HG03135 (cell line): ENCODE measurements around the gene HUWE1.

ENCODE experiments used
- ATAC-seq: cut with Tn5 transposase; IDR thresholded peaks from one replicate; pipeline ENCODE4 v1.9.1; 2021; ENCODE audit warnings: mild to moderate bottlenecking, moderate library complexity; ENCODE audit not compliant: unreplicated experiment

HUWE1 gene

DNA sequence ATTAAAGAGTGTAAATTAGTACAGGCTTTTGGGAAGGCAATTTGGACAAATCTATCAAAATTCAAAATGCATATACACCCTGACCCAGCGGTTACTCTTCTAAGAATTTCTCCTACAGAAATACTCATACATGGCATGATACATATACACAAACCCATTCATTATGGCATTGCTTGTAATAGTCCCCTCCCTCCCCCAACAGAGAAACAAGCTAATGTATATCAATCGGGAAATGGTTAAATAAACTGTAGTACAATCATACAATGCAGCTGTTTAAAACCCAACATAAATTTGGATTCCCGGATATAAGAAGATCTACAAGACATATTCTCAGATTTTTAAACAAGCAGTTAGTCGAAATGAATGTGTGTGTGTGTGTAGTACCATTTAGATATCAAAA lies 808 bp downstream of the HUWE1 start:
- no peak for ATAC-seq

DNA sequence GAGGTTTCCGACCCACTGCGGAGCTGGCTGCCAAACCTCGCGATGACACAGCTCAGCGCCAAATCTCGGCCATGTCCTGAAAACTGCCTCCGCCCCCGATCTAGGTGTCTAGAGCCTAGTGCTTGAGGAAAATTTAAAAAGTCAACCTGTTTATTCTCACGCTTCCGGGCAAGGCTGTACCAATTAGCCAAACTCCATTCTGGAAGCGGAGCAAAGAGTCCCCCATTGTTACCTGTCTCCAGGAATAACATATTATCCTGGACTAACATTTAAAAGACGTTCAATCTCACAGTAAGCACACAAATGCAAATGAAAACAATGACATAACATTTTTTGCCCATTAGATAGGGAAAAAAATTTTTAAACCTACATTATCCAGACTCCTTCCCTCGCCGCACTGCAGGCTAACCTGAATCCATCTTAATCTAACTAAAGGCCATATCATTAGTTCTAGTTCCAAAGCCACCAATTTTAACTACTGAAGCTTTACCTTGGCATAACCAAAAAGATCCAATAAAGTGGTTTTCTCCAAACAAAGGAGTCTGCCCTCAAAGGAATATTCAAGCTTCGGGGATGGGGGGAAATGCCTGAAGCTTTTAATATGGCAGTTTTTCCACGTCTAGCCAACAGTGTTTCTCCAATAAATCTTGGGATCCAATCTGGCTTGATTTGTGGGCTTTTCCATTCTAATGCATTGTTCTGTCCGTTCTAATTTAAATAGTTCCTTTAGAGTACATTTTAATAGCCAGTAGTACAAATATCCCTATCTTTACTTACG lies 1.9 kb downstream of the HUWE1 start:
- no peak for ATAC-seq

DNA sequence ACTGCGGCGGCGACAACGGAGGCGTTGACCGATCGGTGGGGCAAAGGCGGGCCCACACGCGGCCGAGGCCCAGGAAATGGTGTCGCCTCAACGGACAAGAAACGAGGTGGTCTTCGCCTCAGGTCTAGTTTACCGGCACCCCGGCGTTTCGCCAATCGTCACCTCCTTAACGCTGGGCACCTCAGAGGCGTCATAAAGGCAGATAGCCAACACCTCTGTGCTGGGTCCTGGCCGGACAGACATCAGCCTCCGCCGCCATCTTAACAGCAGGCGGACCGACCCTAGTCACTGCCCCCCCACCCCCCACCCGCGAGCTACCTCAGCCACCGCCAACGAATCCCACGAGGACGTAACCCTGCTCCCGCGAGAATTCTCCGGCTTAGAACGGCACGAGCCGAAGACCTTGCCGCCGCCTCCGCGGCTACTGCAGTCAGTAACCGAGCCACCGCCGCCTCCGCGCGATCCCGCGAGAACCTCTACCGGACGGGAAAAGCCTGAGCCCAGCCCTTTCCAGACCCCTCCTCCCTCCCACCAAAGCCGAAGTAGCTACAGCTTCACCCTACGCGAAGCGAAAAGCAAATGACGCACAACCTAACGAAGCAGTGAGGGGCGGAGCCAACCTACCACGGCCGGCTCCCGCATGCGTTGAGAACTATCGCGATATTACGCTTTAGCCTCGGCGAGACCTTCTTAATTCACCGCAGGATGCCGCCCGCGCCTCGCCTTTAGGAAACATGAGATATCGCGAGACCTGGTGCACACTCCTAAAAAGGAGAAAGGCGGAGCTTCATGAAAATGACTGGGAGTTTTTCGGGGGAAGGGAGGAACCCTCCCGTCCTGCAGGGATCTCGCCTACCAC lies 2.7 kb downstream of the HUWE1 start:
- peak; percentile 64 for ATAC-seq

DNA sequence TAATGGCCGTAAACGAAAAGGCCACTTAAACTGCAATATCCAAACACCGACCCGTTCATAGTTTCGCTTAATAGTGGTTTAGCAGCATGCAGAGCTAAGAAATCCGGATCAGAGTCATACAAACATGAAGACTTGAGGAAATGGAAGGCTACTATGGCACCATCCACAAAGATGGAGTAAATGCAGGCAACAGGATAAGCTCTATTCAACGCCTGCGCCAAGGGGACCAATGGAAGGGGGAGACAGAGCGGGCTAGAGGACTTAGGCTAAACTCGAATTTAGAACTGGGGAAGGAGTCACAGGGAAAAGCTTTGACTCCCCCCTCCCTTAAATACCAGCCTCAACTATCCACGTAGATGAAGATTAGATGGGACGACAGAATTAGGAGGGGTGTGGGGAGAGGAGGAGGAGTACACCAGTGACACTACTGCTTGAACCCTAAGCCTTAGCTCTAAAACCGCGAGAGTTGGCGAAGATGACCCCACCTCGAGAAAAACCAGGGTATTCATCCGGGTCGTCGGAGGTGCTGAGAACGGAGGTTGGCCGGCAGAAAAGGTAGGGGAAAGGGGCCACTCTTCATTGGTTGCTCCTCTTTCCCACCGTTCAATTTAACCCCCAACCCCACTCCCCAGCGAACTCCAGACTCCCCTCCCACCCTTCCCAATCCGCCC lies 3.5 kb downstream of the HUWE1 start:
- ATAC-seq = no peak

- no peak for ATAC-seq
These were observed 4.9 kb downstream of the HUWE1 start for GRCh38 chrX:53681661-53682060.

GRCh38 chrX:53678667-53679066 lies 7.9 kb downstream of the HUWE1 start:
- no peak for ATAC-seq

- no peak for ATAC-seq
These were observed 9.2 kb downstream of the HUWE1 start for GRCh38 chrX:53677286-53677685.

- ATAC-seq = no peak
These were observed 11.9 kb downstream of the HUWE1 start for GRCh38 chrX:53674581-53674980.

GRCh38 chrX:53669258-53669657 lies 17.3 kb downstream of the HUWE1 start:
- no peak for ATAC-seq

GRCh38 chrX:53666171-53666570 lies 20.3 kb downstream of the HUWE1 start:
- no peak for ATAC-seq

- no peak for ATAC-seq
These were observed 26.5 kb downstream of the HUWE1 start for GRCh38 chrX:53660004-53660403.

DNA sequence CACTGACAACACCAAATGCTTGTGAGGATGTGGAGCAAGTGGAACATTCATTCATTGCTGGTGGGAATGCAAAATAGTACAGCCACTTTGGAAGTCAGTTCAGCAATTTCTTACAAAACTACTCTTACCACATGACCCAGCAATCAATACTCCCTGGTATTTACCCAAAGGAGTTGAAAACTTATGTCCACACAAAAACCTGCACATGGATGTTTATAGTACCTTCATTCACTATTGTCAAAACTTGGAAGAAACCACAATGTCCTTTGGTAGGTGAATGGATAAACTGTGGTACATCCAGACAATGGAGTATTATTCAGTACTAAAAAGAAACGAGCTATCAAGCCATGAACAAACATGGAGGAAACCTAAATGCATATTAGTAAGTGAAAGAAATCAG lies 27.5 kb downstream of the HUWE1 start:
- ATAC-seq = no peak

DNA sequence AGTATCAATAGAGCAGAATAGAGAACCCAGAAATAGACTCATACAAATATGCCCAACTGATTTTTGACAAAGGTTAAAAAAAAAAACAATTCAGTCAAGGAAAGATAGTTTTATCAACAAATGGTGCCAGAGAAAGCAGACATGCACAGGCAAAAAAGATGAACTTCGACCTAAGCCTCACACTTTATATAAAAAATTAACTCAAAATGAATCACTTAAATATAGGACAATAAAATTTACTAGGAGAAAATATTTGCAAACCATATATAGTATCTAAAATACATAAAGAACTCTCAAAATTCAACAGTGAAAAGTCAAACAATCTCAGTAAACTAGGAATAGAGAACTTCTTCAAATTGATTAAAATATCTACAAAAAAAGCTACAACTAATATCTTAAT lies 29.7 kb downstream of the HUWE1 start:
- no peak for ATAC-seq

DNA sequence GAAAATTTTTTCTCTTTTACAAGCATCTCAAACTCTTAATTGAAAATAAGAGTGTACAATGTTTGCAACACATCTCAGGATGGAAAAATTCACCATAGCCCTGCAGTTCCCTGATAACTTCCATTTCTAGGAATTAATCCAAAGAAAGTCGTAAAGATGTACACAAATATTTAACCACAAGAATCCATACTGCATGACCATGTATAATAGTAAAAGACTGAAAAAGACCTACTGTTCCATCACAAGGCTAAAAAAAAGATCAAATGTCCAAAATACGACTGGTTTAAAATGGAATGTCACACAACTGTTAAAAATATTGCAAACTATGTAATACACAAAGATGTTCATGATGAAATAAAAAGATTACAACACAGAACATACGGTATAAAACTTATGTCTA lies 32.1 kb downstream of the HUWE1 start:
- ATAC-seq = no peak

GRCh38 chrX:53644751-53645150 lies 41.8 kb downstream of the HUWE1 start:
- ATAC-seq = no peak

DNA sequence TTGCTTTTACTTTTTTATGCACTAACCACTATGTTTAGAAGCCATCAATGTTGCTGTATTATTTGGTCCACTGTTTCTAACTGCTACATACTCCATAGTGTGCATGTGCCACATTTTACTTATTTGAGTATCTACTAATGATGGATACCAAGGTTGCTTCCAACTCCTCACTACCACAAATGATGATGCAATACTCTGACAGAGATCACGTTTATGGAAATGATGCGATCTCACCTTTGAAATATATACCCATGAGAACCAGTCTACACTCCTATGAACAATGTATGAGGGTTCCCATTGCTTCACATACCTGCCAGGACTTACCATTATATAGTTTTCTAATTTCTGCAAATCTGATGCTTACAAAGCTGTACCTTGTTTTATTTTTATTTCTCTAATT lies 44.2 kb downstream of the HUWE1 start:
- no peak for ATAC-seq

GRCh38 chrX:53639257-53639656 lies 47.3 kb downstream of the HUWE1 start:
- ATAC-seq = no peak

DNA sequence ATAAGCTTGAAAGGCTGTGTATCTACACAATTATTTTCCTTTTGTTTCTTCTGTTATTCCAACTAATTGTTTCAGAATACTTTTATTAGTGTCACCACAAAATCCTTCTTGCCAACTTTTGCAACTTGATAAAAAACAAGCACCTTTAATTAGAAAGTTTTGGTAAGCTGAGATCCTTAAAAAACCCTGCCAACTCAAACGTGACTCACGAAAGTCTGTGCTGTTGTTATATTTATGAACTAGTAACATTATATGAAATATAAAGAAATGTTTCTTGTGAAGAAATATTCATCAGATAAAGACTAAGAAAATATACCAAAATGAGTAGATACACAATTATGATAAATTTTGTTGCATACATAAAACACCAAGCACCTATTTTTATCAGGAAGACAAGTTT lies 49.0 kb downstream of the HUWE1 start:
- ATAC-seq = no peak

GRCh38 chrX:53631156-53631555 lies 55.4 kb downstream of the HUWE1 start:
- no peak for ATAC-seq

- ATAC-seq = no peak
These were observed 56.3 kb downstream of the HUWE1 start for GRCh38 chrX:53630261-53630660.

DNA sequence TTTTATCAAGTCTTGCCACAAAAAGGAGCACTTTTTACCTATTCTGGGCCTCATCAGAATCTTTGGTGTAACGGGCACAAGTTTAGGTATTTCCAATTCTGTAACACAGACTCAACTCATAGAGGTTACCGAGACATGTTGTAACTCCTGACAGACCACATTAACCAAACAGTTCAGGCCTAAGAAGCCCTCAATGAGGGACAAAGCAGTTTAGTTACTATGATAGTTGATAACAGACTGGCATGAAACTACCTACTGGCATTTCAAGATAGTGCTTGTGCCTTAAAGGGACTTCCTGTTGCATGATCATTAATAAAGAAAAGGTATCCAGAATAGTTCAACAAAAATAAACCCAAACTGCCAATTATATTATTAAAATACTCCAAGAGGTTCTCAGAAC lies 64.1 kb downstream of the HUWE1 start:
- no peak for ATAC-seq
